ENCODE measurements around the gene KRTAP5-5. TPM values are rescaled to one million over a fixed set of nuclear protein-coding genes. Genes with fewer than 3 reads are reported as not detected.

KRTAP5-5 gene
- total and polyA plus RNA-seq, 2 of the 8 experiments (the other 6 are each of a cell fraction or from before 2014, with no cell fraction given) = 0.09 TPM; not detected in 1

GRCh38 chr11:1636291-1636950 is 6.8 kb downstream of the KRTAP5-5 start (continued):
- TF ChIP-seq CTCF (IDR thresholded peaks at IDR 0.05; ENCODE audit: control extremely low read depth in 1 of 3, insufficient read depth in 1 of 3, low read depth in 1 of 3, low read length in 3 of 3) = no peak
- no peak for TF ChIP-seq CHD2 (IDR thresholded peaks at IDR 0.05; ENCODE audit: low read length)
- no peak for TF ChIP-seq RFX5 (IDR thresholded peaks at IDR 0.05; ENCODE audit: borderline replicate concordance, low read depth, low read length)
- no peak for TF ChIP-seq PHF8 (conservative IDR thresholded peaks at IDR 0.05; ENCODE audit: low read depth, low read length)
- no peak for TF ChIP-seq SIRT6 (IDR thresholded peaks at IDR 0.05; ENCODE audit: low read length)
